Esophagus muscularis mucosa (tissue), 3 donors: ENCODE data around the gene MRPL37.

Experiments
- CTCF ChIP-seq, 3 experiments: fragments of 200-600 bp in 2 of 3; fragments of 450-650 bp in 1 of 3; sonication (generic) in 2 of 3; IDR thresholded peaks; one replicate each; pipeline ENCODE4 v1.5.1; 2017 to 2019; ENCODE audit warnings: antibody characterized with exemption in 3 of 3, mild to moderate bottlenecking in 2 of 3, moderate library complexity in 1 of 3
- EP300 ChIP-seq: sonication (generic); formaldehyde crosslinking; IDR thresholded peaks from one replicate; pipeline ENCODE4 v1.6.1; 2017; ENCODE audit warnings: antibody characterized with exemption

- TF ChIP-seq CTCF (IDR thresholded peaks at IDR 0.05), result no peak
- no peak for TF ChIP-seq EP300
These were observed 23.7 kb downstream of the MRPL37 start for GRCh38 chr1:54223441-54224202.
